Natural killer cell (primary cell): ENCODE measurements around the gene RTN4R. TPM values are rescaled to one million over a fixed set of nuclear protein-coding genes. Genes with fewer than 3 reads are reported as not detected.

Experiments
- ATAC-seq, 3 donors: fragments of 150-1000 bp in 2 of 3; fragments of 200-7000 bp in 1 of 3; cut with Tn5 transposase; 1 replicate in 1 of 3; 2 replicates in 2 of 3; pipeline ENCODE4 v1.10.0; 2021; ENCODE audit warnings: mild to moderate bottlenecking in 2 of 3, moderate library complexity in 2 of 3
- DNase-seq, 2 donors: peaks; one replicate each; pipeline versions ENCODE4 v3.0.0 to v3.0.0-alpha.2; 2013 to 2021; ENCODE audit warnings: mixed read lengths in 1 of 2
- H3K27ac ChIP-seq: one replicate; pipeline ENCODE4 v1.5.1; 2013; ENCODE audit warnings: mild to moderate bottlenecking, low read length
- H3K27me3 ChIP-seq: one replicate; pipeline ENCODE4 v1.6.1; 2013; ENCODE audit warnings: low read length; ENCODE audit not compliant: control insufficient read depth, insufficient read depth
- H3K36me3 ChIP-seq: one replicate; pipeline ENCODE4 v1.6.1; 2013; ENCODE audit warnings: low read length; ENCODE audit not compliant: control insufficient read depth, insufficient read depth
- H3K4me1 ChIP-seq: one replicate; pipeline ENCODE4 v1.6.1; 2013; ENCODE audit warnings: low read length; ENCODE audit not compliant: control insufficient read depth, insufficient read depth
- H3K4me3 ChIP-seq: one replicate; pipeline ENCODE4 v1.5.1; 2013; ENCODE audit warnings: low read length
- H3K9me3 ChIP-seq: one replicate; pipeline ENCODE4 v1.6.1; 2013; ENCODE audit warnings: low read length; ENCODE audit not compliant: control insufficient read depth, insufficient read depth
- H3K27ac Mint-ChIP-seq, 2 donors: one replicate each; pipeline ENCODE4 v1.8.0; 2022; ENCODE audit warnings: mild to moderate bottlenecking in 2 of 2, mixed read lengths in 2 of 2, moderate library complexity in 1 of 2
- H3K27me3 Mint-ChIP-seq, 2 donors: one replicate each; pipeline ENCODE4 v1.8.0; 2022; ENCODE audit warnings: low read depth in 2 of 2, mixed read lengths in 2 of 2
- H3K36me3 Mint-ChIP-seq: one replicate; pipeline ENCODE4 v1.8.0; 2022; ENCODE audit warnings: mixed read lengths
- H3K4me1 Mint-ChIP-seq, 2 donors: one replicate each; pipeline ENCODE4 v1.8.0; 2022; ENCODE audit warnings: mixed read lengths in 2 of 2
- H3K4me3 Mint-ChIP-seq: one replicate; pipeline ENCODE4 v1.8.0; 2022; ENCODE audit warnings: mild to moderate bottlenecking, moderate library complexity, mixed read lengths
- H3K9me3 Mint-ChIP-seq, 2 donors: one replicate each; pipeline ENCODE4 v1.8.0; 2022; ENCODE audit warnings: mixed read lengths in 2 of 2
- WGBS: methylation state at CpG from one replicate; pipeline ENCODE4 v1.1.7; 2013; ENCODE audit warnings: missing lambda C conversion rate; ENCODE audit not compliant: insufficient coverage; 5-methylcytosine and 5-hydroxymethylcytosine counted together
- intact Hi-C: fragments of 100-400 bp; cut with micrococcal nuclease; formaldehyde crosslinking; loops from one replicate; pipeline ENCODE4 v1.14.2; 2022
- total RNA-seq, 4 donors: library from RNA; stranded (reverse); fragments of 120-200 nt in 1 of 4; gene quantifications; one replicate each; pipeline versions ENCODE4 v1.2.3 to v1.2.4, GENCODE V29; 2013 to 2022
- TF ChIP-seq, protein P1 (sequence below): fragments of 200-600 bp; IDR thresholded peaks from one replicate; pipeline ENCODE4 v1.8.0; 2022; ENCODE audit warnings: antibody characterized with exemption

The RTN4R gene
- total RNA-seq, 3 donors from 2014 or later (not counting 1 experiment from before 2014, with no cell fraction given): 1.2 to 2.9 (median 1.6) TPM

DNA sequence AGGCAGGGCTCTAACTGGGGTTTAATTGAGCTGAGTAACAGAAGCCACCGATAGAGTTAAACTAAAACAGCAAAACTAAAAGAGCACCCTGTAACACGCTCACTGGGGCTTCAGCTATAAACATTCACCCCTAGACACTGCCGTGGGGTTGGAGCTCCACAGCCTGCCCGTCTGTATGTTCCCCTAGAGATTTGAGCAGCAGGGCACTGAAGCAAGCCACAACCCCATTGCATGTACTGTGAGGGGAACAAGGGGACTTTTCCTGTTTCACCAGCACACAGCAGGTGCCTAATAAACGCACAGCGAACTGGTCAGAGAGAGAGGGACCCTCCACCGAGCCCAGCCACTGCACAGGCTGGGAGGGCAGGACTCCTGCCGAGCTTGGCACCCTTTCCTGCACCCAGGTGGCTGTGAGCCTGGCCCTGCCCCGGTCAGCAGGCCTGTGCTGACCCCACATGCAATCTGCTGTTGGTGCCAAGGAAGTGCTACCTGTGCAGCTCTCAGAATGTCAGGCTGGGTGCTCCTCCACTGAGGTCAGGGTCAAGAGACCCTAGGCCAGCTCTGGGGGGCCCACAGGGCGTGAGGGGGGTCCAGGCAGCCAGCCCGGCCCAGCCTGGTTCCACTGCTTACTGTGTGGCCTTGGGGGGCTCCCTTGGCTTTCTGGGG, 31.9 kb downstream of the RTN4R start:
- DNase-seq (no peak), ATAC-seq (no peak)
- Histone ChIP-seq H3K9me3 (no peaks in the 10 kb centered on the region), H3K4me1 (peaks cover 51% of the 10 kb centered on the region), H3K4me3 (no peak overlapping the region), H3K27me3 (no peaks in the 10 kb centered on the region), H3K27ac (peak overlapping the region; percentile 92), H3K36me3 (no peaks in the 10 kb centered on the region)
- H3K9me3 Mint-ChIP-seq: no peaks in the 10 kb centered on the region
- no peak overlapping the region for H3K27ac Mint-ChIP-seq
- H3K4me3 Mint-ChIP-seq: no peak overlapping the region
- H3K36me3 Mint-ChIP-seq: no peaks in the 10 kb centered on the region
- H3K4me1 Mint-ChIP-seq: peaks cover 0 to 11% of the 10 kb centered on the region in 2 donors
- intact Hi-C loops: no loop called here
- WGBS: 81% methylated on average over 11 of the region's 11 CpGs
- H3K27me3 Mint-ChIP-seq: no peaks in the 10 kb centered on the region
- TF ChIP-seq, protein P1, sequence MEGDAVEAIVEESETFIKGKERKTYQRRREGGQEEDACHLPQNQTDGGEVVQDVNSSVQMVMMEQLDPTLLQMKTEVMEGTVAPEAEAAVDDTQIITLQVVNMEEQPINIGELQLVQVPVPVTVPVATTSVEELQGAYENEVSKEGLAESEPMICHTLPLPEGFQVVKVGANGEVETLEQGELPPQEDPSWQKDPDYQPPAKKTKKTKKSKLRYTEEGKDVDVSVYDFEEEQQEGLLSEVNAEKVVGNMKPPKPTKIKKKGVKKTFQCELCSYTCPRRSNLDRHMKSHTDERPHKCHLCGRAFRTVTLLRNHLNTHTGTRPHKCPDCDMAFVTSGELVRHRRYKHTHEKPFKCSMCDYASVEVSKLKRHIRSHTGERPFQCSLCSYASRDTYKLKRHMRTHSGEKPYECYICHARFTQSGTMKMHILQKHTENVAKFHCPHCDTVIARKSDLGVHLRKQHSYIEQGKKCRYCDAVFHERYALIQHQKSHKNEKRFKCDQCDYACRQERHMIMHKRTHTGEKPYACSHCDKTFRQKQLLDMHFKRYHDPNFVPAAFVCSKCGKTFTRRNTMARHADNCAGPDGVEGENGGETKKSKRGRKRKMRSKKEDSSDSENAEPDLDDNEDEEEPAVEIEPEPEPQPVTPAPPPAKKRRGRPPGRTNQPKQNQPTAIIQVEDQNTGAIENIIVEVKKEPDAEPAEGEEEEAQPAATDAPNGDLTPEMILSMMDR: no peak

DNA sequence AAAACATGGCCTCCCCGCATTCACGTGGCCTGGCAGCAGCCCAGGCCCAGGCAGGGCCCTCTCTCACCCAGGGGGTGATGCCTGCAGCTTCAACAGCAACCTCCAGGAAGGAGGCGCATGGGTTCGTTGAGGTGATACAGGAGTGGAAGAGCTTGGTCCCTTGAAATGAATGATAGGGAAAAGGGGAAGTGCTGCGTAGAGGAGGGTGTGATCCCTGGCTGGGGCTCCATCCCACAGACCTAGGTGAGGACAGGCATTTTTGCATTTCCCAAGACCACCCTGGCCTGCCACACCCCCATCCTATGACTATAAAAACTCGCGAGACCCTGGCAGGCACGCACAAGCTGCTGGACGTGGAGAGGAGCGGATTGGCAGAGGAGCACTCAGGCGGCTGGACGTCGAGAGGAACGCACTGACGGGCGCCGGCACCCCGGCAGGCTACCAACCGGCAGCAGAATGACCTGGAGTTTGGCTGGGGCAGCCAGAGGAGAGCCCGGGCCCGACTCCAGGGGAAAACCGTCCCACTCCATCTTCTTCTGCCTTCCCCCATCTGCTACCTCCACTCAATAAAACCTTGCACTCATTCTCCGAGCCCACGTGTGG, 32.6 kb downstream of the RTN4R start:
- no peaks in the 10 kb centered on the region for H3K9me3 ChIP-seq
- TF ChIP-seq, protein P1: no peak
- Mint-ChIP-seq H3K4me1 (peaks cover 0 to 11% of the 10 kb centered on the region in 2 donors), H3K9me3 (no peaks in the 10 kb centered on the region), H3K36me3 (no peaks in the 10 kb centered on the region), H3K4me3 (no peak overlapping the region), H3K27ac (no peak overlapping the region), H3K27me3 (no peaks in the 10 kb centered on the region)
- no peaks in the 10 kb centered on the region for H3K36me3 ChIP-seq
- no peak overlapping the region for H3K27ac ChIP-seq
- WGBS: 93% methylated on average over 23 of the region's 24 CpGs
- ATAC-seq: no peak
- no peak for DNase-seq
- intact Hi-C loops: no loop called here
- no peak overlapping the region for H3K4me3 ChIP-seq
- no peaks in the 10 kb centered on the region for H3K27me3 ChIP-seq
- H3K4me1 ChIP-seq: peaks cover 44% of the 10 kb centered on the region

DNA sequence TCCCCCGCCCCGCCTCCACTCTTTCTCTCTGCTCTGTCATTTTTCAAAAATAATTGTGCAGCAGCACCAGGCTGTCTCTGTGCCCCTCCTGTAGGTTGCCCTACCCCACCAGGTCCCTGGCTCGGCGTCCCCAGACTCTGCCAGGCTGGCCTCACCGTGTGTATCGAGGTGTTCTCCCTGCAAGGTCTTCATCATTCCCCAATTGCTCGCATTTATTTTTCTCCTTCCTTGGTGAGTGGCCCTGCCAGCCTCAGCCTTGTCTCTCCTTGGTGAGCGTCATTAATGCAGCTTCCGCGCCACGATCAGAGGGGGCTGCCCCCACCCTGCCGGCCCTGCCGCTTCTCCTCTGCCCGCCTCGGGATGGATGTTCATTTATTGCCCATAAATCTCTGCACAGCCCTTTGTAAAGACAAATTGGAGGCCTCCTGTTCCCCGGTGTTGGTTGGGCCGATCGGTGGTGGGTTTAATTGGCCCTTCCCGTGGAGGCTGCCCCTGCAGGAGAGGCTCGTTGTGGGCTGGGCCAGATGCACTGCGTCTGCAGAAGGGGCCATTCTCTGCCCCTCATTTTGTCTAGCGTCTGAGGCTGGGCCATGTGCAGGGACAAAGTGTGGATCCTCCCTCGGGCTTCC, 33.2 kb downstream of the RTN4R start:
- Mint-ChIP-seq H3K9me3 (no peaks in the 10 kb centered on the region), H3K36me3 (no peaks in the 10 kb centered on the region), H3K27ac (no peak overlapping the region), H3K4me1 (peaks cover 0 to 11% of the 10 kb centered on the region in 2 donors), H3K4me3 (no peak overlapping the region), H3K27me3 (no peaks in the 10 kb centered on the region)
- TF ChIP-seq, protein P1: no peak
- no peak overlapping the region for H3K27ac ChIP-seq
- intact Hi-C loops: no loop called here
- H3K27me3 ChIP-seq: no peaks in the 10 kb centered on the region
- H3K4me1 ChIP-seq: peaks cover 38% of the 10 kb centered on the region
- 91% methylated on average over 23 of the region's 23 CpGs for WGBS
- H3K4me3 ChIP-seq: no peak overlapping the region
- ATAC-seq (no peak), DNase-seq (no peak)
- H3K9me3 ChIP-seq: no peaks in the 10 kb centered on the region
- H3K36me3 ChIP-seq: no peaks in the 10 kb centered on the region
